ENCODE results near the gene NCR1.
"Not testable (repeated sequence)": the region's sequence is repeated elsewhere in the genome, so short reads cannot be mapped to it uniquely, and the experiment has no call there.

The NCR1 gene

DNA sequence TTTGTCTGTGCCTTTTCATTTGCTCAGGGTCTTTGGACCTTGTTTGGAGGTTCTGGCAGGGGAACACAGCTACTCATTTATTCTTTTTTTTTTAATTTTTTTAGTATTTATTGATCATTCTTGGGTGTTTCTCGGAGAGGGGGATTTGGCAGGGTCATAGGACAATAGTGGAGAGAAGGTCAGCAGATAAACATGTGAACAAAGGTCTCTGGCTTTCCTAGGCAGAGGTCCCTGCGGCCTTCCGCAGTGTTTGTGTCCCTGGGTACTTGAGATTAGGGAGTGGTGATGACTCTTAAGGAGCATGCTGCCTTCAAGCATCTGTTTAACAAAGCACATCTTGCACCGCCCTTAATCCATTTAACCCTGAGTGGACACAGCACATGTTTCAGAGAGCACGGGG is 2.0 kb downstream of the NCR1 start:
- DNase-seq = not testable (repeated sequence)

DNA sequence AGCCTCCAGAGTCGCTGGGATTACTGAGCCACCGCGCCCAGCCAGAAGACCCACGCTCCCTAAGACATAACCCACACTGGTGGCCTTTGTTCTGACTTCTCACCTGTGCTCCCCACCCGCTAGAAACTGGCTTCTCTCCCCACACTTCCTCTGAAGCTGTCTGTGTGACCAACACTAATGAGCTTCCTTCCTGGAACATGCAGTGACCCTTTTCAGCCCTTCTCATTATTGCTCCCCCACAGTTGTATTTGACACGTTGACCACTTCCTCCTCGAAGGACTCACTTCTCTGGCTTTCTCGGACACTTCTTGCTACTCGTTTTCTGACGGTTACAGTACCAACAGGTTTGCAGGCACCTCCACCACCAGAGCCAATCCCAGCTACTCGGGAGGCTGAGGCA is 10.9 kb downstream of the NCR1 start:
- DNase-seq = no peak

DNA sequence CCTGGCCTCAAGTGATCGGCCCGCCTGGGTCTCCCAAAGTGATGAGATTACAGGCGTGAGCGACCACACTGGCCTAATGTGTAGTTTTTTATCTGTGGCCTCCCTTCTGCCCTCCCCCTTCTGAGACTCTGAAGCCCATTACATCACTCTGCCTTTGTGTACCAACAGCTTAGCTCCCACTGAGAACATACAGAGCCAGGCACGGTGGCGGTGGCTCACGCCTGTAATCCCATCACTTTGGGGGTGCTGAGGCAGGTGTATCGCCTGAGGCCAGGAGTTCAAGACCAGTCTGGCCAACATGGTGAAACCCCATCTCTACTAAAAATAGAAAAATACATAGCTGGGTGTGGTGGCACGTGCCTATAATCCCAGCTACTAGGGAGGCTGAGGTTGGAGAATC is 12.6 kb downstream of the NCR1 start:
- no peak for DNase-seq

DNA sequence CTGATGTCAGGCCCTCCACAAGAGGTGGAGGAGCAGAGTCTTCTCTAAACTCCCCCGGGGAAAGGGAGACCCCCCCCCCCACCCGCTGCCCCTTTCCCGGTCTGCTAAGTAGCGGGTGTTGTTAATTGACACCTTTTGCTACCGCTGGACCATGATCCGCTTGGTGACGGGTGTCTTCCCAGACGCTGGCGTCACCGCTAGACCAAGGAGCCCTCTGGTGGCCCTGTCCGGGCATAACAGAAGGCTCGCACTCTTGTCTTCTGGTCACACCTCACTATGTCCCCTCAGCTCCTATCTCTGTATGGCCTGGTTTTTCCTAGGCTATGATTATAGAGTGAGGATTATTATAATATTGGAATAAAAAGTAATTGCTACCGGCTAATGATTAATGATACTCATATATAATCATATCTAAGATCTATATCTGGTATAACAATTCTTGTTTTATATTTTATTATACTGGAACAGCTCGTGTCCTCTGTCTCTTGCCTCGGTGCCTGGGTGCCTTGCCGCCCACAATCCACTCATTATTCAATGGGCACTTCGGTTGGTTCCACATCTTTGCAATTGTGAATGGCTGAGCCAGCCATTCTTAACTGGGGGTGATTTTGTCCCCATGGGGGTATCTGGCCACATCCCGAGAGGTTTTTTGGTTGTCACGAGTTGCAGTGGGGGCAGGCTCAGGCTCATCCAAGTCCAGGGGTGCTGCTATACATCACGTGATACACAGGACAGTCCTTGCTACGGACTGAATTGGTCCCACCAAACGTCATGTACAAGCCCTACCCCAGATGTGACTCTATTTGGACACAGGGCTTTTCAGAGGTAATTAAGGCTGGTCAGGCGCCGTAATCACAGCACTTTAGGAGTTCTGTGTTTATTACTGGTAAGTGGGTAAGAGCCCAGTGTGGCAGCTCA is 14.0 kb downstream of the NCR1 start:
- not testable (repeated sequence) for DNase-seq

DNA sequence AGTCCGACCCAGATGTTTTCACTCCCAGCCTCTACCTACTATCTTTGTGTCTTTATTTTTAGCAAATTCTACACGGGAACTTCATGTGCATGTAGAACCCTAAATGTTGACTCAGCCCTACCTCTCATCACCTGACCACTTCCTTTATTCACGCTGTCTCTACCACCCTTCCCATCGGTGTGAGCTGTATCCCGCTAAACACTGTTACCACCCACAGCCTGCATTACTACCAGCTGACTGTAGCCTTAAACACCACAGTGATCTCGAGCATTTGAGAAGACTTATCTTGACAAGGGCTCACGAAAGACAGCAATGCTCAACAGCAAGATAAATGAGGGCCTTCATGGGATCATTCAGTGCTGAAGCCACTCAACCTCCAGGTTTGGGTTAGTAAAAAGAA is 15.1 kb downstream of the NCR1 start:
- DNase-seq = no peak

DNA sequence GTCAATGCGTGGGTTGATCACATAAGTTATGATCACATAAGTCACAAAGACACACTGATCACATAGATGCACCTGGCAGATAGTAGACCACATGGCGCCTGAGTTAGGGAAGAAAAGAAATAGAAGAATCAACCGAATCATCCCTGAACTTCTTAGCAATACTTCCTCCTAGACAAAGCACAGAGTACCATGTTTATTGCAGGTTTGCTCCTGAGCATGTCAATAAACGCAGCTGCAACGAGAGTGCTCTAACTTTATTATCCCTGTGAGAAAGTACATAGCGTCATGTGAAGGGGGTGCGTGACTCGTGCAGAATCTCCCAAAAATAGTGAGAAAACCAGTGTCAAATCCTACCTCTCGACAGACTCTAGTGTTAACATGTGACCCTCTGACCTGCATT is 17.3 kb downstream of the NCR1 start:
- no peak for DNase-seq

DNA sequence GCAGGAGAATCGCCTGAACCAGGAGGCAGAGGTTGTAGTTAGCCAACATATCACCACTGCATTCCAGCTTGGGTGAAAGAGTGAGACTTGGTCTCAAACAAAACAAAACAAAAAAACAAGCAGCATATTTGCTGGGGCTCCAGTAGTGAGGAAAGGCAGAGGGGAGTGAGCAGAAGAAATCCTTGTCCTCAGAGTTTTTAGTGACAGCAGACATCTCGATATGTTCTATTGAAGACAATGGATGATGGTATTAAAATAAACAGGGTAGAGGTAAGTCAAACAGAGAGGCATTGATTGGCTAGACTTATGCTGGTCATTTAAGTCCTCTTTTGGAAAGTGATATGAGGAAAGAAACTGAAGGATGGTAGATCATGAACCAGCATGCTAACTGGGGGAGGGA is 22.4 kb downstream of the NCR1 start:
- DNase-seq = peak; percentile 17 to 55

DNA sequence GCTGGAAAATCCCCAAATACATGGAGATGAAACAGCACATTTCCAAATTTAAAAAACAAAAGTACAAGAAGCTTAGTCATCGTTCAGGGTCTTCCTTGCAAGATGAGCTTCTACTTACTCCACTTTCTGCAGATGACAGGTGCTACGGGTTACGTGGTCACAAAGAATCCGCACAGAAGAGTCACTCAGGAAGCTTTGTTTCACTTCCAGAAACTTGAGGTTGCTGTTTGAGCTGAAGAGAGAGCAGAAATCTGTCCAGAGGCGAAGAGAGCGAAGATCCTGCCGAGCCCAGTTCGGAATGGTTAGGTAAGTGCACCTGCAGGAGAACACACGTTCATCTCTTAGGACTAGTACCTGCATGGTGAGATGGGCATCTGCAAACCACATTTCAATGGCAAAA is 32.0 kb downstream of the NCR1 start:
- peak in 1 of 2 experiments; percentile 10 for DNase-seq

DNA sequence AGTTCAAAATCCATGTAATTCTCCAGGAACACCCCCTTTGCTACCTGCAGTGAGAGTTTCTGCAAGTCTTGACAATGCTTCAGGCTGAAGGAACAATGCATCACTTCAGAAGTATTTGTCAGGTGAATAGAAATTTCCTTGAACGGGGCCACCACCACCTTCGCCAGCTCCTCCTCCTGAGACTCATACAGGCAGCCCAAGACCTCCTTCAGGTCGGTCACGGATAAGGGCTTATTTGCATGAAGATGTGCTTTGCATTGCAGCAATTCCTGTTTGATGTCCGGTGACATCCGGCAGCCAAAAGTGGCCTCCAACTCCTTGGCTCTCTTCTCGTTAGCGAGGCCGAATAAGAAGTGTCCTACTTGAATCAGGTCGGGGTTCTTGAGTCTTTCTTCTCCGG is 33.0 kb downstream of the NCR1 start:
- no peak for DNase-seq

DNA sequence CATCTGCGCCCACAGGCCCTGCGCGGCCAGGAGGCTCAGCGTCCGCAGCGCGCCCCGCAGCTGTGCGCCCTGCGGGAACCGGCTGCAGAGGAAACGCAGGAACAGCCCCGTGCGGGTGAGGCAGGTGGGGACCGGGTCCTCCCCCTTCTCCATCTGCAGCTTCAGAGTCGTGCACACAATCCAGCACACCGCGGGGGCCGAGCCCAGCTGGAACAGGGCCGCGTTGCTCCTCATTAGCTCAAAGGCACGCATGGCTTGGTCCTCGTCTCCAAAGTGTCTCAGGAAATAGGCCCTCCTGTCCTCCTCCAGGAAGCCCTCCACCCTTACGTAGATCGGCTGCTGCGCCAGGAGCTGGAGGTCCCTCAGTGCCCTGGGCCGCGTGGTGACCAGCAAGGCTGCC is 33.6 kb downstream of the NCR1 start:
- not testable (repeated sequence) for DNase-seq

DNA sequence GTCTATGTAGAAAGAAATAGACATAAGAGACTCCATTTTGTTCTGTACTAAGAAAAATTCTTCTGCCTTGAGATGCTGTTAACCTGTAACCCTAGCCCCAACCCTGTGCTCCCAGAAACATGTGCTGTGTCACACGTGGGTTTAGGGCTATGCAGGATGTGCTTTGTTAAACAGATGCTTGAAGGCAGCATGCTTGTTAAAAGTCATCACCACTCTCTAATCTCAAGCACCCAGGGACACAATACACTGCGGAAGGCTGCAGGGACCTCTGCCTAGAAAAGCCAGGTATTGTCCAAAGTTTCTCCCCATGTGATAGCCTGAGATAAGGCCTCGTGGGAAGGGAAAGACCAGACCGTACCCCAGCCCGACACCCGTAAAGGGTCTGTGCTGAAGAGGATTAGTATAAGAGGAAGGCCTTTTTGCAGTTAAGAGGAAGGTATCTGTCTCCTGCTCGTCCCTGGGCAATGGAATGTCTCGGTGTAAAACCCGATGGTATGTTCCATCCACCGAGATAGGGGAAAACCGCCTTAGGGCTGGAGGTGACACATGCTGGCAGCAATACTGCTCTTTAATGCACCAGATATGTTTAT is 37.9 kb downstream of the NCR1 start:
- not testable (repeated sequence) for DNase-seq

DNA sequence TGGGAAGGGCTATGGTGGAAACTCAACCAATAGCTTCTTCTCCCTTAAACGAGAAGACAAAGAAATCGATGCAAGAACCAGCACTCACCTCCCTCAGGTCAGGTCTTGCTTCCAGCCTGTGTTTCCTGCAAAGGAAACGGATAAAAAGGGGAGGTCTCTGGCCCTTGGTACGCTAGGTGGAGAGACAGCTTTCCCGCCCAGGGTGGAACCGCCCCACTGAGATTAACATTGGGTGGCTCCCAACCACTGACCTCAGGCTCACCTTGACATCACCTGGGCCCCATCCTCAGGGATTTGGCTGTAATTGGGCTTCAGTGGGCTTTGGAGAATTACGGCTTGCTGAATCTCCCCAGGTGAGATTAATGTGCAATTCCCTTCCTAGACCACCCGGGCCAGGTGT is 41.4 kb downstream of the NCR1 start, which contains the start of gene NLRP7:
TSS of gene NLRP7 (minus strand) at position 150 of the 400 bp plus-strand sequence.
- no peak for DNase-seq

DNA sequence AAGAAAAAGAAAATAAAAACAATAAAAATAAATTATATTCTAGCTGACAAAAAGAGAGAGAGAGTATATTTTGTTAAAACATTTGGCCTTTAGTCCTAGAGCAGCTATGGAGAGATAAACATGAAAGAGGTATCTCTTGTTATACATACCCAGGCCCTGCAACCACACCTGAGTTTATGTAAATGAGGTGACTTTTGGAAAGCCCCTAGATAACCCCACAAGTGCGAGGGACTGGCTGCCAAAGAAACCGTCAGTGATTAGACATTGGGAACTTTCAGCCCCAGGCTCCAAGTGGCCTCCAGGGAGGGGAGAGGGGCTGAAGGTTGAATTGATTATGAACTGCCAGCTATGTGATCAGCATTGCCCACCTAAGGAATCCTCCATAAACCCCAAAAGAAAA is 43.5 kb downstream of the NCR1 start:
- no peak for DNase-seq

DNA sequence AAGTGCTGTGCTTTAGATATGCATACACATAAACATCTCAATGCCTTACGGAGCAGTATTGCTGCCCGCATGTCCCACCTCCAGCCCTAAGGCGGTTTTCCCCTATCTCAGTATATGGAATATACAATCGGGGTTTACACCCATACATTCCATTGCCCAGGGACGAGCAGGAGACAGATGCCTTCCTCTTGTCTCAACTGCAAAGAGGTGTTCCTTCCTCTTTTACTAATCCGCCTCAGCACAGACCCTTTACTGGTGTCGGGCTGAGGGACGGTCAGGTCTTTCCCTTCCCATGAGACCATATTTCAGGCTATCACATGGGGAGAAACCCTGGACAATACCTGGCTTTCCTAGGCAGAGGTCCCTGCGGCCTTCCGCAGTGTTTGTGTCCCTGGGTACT is 44.6 kb downstream of the NCR1 start:
- DNase-seq = peak; percentile 25 to 37

DNA sequence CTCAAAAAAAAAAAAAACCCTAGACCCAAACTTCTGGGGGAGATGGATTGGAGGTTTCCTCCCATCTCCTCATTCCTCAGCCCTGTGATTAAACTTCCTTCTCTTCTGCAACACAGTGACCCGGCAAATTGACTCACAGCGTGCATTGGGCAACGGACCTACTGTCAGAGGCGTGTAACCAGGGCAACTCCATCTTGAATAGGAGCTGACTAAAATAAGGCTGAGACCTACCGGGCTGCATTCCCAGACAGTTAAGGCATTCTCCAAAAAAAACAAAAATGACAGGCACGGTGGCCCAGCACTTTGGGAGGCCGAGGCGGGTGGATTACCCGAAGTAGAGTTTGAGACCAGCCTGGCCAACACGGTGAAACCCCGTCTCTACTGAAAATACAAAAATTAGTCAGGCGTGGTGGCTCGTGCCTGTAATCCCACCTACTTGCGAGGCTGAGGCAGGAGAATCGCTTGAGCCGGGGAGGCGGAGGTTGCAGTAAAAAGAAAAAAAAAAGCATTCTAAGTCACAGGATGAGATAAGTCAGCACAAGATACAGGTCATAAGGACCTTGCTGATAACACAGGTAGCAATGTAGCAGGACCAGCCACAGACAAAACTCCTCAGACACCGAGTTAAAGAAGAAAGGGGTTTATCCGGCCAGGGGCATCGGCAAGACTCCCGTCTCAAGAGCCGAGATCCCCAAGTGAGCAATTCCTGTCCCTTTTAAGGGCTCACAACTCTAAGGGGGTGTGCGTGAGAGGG is 46.8 kb downstream of the NCR1 start:
- peak; percentile 55 to 66 for DNase-seq

DNA sequence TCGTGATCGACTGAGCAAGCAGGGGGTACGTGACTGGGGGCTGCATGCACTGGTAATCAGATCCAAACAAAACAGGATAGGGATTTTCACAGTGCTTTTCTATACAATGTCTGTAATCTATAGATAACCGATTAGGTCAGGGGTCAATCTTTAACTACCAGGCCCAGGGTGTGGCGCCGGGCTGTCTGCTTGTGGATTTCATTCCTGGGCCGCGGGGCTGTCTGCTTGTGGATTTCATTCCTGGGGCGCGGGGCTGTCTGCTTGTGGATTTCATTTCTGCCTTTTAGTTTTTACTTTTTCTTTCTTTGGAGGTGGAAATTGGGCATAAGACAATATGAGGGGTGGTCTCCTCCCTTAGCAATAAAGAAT is 47.4 kb downstream of the NCR1 start:
- not testable (repeated sequence) for DNase-seq

DNA sequence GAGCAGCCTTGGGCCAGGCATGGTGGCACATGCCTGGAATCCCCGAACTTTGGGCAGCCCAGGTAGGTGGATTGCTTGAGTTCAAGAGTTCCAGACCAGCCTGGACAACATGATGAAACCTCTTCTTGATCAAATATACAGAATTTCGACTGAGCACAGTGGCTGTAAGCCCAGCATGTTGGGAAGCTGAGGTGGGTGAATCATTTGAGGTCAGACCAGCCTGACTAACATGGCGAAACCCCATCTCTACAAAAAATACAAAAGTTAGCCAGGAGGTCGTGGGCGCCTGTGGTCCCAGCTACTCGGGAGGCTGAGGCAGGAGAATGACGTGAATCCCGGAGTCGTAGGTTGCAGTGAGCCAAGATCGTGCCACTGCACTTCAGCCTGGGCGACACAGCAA is 49.4 kb downstream of the NCR1 start:
- DNase-seq = no peak

DNA sequence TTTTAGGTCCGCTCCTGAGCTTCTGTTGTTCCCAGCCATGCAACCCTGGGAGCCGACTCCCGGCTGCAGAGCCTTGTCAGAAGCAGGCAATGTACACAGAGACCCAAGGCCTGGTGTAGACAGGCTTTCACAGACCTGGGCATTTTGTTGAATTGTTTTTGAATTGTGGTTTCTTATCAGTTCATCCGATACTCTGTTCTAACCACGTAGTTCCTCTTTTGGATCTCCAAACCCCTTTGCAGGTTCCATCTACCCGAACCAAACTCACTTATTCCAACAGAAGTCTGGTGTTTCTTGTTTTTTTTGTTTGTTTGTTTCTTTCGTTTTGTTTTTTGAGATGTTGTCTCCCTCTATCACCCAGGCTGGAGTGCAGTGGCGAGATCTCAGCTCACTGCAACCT is 53.9 kb downstream of the NCR1 start:
- DNase-seq = peak; percentile 92 to 95
